HEK293T (cell line): ENCODE measurements around the gene STOML1.

Source experiments
- ARNT ChIP-seq: fragments of 450-650 bp; IDR thresholded peaks from 2 replicates; pipeline ENCODE4 v1.6.1; 2017; ENCODE audit warnings: mild to moderate bottlenecking
- BHLHE40 ChIP-seq: fragments of 450-650 bp; IDR thresholded peaks from 2 replicates; pipeline ENCODE4 v1.6.1; 2016; ENCODE audit warnings: mild to moderate bottlenecking, moderate library complexity, borderline replicate concordance
- CTBP1 ChIP-seq: fragments of 450-650 bp; IDR thresholded peaks from 2 replicates; pipeline ENCODE4 v1.6.1; 2016; ENCODE audit warnings: borderline replicate concordance
- ELF4 ChIP-seq: fragments of 450-650 bp; IDR thresholded peaks from 2 replicates; pipeline ENCODE4 v1.6.1; 2017; ENCODE audit warnings: antibody characterized with exemption
- FOXA1 ChIP-seq: fragments of 450-650 bp; IDR thresholded peaks from 2 replicates; pipeline ENCODE4 v1.6.1; 2016; ENCODE audit warnings: mild to moderate bottlenecking
- FOXK2 ChIP-seq: fragments of 450-650 bp; IDR thresholded peaks from 2 replicates; pipeline ENCODE4 v1.6.1; 2016; ENCODE audit warnings: mild to moderate bottlenecking
- FOXM1 ChIP-seq: fragments of 450-650 bp; IDR thresholded peaks from 2 replicates; pipeline ENCODE4 v1.6.1; 2017; ENCODE audit warnings: mild to moderate bottlenecking, borderline replicate concordance
- HDGF ChIP-seq: fragments of 450-650 bp; IDR thresholded peaks from 2 replicates; pipeline ENCODE4 v1.6.1; 2017; ENCODE audit warnings: antibody characterized with exemption, borderline replicate concordance
- L3MBTL2 ChIP-seq: fragments of 450-650 bp; conservative IDR thresholded peaks from 2 replicates; pipeline ENCODE4 v1.6.1; 2016; ENCODE audit warnings: mild to moderate bottlenecking
- SP1 ChIP-seq: fragments of 450-650 bp; IDR thresholded peaks from 2 replicates; pipeline ENCODE4 v1.6.1; 2017
- SUZ12 ChIP-seq: fragments of 450-650 bp; IDR thresholded peaks from 2 replicates; pipeline ENCODE4 v1.6.1; 2016; ENCODE audit warnings: mild to moderate bottlenecking
- TARDBP ChIP-seq: fragments of 450-650 bp; IDR thresholded peaks from 2 replicates; pipeline ENCODE4 v1.6.1; 2016
- TF ChIP-seq, protein P1 (sequence below): fragments of 450-650 bp; IDR thresholded peaks from 2 replicates; pipeline ENCODE4 v1.6.1; 2016

GRCh38 chr15:73987681-73988444 lies 4.2 kb downstream of the STOML1 start:
- no peak for TF ChIP-seq FOXA1
- TF ChIP-seq SUZ12, result no peak
- TF ChIP-seq ELF4, result no peak
- no peak for TF ChIP-seq SP1
- TF ChIP-seq FOXK2, result no peak
- TF ChIP-seq, protein P1, sequence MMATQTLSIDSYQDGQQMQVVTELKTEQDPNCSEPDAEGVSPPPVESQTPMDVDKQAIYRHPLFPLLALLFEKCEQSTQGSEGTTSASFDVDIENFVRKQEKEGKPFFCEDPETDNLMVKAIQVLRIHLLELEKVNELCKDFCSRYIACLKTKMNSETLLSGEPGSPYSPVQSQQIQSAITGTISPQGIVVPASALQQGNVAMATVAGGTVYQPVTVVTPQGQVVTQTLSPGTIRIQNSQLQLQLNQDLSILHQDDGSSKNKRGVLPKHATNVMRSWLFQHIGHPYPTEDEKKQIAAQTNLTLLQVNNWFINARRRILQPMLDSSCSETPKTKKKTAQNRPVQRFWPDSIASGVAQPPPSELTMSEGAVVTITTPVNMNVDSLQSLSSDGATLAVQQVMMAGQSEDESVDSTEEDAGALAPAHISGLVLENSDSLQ, result no peak
- TF ChIP-seq BHLHE40, result no peak
- no peak for TF ChIP-seq HDGF
- no peak for TF ChIP-seq TARDBP
- no peak for TF ChIP-seq CTBP1
- TF ChIP-seq ARNT, result no peak
- no peak for TF ChIP-seq FOXM1
- no peak for TF ChIP-seq L3MBTL2
